TTC549 (cell line): ENCODE measurements around the gene PNPT1.

Experiments used
- FAIRE-seq: peaks from 2 replicates; lab custom pipeline; 2012; peaks lifted over from hg19 to GRCh38; lab: Jason Lieb, UNC

The PNPT1 gene

DNA sequence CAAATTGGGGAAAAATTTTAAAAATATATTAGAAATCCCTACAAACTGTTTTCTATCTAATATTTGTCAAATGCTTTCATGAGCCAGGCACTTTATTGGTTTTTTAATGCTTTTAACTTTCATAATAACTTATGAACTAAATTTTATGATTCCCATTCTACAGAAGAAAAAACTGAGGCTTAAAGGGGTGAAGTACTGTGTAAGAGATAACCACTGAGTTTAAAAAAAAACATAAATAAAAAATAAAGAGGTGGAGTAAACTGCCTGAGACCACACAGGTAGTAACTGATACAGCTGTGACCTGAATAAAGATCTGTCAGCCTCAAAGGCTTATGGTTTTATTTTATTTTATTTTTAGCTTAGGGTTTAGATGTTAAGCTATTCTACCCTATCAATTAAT lies 24.7 kb downstream of the PNPT1 start:
- no peak for FAIRE-seq

DNA sequence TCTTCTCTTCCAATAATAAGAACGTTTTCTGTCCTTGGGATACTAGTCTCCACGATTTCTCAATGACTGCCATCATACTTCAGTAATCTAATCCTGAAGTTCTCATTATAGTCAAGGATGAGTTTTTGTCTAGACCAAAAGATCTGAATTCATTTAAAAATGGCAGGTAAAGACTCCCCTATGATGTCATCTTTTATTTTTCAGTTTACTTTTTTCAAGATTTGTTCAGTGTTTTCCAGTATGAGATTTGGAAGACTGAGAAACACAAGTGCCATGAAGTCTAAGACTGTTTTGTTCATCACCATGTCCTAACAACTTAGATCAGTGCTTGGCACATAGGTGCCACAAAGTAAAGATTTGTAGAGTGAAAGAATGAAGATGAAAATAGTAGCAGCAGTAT lies 40.4 kb downstream of the PNPT1 start:
- FAIRE-seq = no peak

DNA sequence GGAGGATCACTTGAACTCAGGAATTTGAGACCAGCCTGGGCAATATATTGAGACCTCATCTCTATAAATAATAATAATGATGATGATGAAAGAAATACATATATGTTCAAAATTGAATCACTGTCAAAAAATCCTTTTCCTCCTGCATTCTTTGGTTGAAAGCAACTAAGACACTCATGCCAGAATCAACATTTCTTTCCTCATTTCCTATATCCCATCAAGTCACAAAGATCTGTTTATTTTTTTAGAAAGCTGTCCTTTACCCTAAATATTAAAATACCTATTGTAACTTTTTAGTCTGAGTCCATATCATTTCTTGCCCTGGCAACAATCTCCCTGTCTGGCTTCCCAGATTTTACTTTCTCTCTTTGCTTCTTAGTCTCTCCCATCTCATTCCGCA lies 44.4 kb downstream of the PNPT1 start:
- no peak for FAIRE-seq

DNA sequence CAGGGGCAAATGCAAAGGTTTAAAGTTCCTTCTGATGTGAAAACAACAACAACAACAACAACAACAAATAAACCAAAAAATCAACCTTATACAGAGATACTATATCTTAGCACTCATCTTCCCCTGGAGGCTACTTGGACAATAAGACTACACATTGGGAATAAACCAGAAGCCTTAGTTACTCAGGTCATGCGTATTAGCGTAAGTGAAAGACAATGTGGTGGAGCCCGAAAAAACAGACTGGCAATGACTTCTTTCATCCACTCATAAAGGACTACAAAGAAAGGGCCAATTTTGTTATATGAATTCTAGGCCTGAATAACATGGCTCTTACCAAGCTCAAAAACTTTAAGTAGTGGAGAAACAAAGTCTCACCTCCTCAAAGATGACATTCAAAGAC lies 56.8 kb downstream of the PNPT1 start:
- no peak for FAIRE-seq

DNA sequence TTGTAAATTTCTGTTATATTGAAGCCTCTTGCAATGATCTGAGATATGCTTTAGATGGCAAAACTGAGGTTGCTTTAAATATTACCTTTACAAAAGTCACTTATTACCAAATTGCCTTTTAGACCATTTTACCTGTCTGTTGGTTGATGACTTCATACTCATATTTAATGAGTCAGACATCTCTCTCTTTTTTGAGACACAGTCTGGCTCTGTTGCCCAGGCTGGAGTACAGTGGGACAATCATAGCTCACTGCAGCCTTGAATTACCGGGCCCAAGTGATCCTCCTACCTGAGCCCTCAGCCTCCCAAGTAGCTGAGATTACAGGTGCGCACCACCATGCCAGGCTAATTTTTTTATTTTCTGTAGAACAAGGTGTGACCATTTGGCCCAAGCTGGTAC lies 64.7 kb downstream of the PNPT1 start:
- FAIRE-seq = no peak

DNA sequence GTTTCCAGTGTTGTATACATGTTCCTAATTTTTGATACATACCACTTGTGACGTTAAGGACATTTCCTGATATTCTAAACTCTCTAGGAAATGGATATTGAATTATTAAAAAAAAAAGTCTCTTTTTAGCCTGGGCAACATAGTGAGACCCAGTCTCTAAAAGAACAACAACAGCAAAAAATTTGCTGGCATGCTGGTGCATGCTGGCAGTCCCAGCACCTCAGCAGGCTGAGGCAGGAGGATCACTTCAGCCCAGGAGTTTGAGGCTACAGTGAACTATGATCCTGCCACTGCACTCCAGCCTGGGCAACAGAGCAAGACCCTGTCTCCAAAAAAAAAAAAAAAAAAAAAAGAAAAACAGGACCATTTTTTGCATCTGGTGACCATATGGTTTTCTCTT lies 65.7 kb downstream of the PNPT1 start:
- FAIRE-seq = no peak

DNA sequence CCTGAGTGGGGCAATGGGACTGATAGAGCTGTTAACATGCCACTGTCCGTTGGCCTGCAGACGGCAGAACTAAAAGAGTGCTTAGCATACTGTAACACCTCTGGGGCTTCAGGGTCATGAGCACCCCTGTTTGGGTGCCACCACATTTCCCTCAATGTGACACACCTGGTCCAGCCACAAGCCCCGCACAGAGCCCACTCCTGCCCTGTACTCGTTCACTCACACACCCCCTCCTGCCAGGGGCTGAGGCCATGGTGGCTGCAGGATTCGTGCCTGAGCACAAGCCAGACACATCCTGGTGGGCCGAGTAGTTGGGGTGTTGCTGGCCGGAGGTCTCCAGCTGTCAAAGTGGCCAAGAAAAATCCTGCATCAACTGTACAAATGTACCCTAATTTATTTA lies 71.8 kb downstream of the PNPT1 start:
- no peak for FAIRE-seq

DNA sequence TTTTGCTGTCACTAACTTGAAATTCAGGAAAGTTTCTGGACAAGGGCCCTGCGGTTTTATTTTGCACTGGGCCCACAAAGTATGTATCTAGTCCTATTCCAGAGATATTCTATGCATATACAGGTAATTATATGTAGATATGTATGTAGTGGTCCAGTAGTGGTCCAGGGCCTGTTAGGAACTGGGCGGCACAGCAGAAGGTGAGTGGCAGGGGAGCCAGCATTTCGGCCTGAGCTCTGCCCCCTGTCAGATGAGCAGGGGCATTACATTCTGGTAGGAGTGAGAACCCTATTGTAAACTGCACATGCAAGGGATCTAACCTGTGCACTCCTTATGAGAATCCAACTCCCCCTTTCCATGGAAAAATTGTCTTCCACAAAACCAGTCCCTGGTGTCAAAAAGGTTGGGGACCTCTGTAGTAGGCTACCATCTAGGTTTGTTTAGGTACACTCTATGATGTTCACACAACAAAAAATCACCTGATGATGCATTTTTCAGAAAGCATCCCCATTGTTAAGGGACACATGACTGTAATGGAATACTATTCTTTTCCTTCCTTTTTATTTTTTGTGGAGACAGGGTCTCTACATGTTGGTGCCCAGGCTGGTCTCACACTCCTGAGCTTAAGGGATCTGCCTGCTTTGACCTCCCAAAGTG lies 73.4 kb downstream of the PNPT1 start:
- no peak for FAIRE-seq

DNA sequence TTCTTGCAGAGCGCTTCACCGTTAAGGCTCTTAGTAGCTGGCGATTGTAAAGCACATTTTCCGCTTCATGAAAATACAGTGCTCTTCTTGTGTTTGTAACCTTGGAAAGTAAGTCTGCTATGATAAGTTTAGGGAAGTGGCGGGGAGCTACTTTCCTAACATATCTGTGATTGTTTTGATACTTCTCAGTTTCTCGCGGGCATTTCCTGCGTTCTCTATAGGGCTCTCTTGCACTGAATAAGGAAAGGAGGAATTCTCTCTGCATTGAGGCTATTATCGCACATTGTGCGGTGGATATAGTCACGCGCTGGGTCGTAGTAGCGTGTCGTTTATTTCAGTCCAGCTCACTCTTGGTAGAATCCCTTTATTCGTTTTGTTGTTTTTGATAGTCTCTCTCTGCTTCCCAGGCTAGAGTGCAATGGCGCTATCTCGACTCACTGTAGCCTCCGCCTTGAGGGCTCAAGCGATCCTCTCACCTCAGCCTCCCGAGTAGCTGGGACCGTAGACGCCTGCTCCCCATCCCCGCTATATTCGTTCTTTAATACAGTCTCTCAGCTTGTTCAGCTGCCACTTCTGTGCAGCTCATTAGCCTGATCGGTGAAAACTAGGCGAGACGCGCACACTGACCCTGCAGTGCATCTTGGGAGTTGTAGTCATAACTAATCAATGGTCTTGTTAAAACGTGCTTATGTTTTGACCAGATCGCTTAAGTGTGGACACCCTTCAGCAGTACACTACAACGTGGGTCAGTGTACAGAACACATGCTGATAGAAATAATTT lies 75.2 kb downstream of the PNPT1 start:
- FAIRE-seq = no peak

DNA sequence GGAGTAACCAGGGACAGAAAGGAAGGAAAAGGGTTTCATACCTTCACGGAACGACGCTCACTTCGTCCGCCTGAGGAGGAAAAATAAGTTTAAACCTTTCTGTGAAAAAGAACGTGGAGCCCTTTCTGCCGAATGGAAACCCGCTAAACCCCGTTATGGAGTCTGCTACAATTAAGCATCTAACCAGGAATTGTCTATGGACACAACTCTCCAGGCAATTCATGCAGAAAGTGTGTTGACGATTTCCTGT lies 75.7 kb downstream of the PNPT1 start:
- FAIRE-seq = no peak

DNA sequence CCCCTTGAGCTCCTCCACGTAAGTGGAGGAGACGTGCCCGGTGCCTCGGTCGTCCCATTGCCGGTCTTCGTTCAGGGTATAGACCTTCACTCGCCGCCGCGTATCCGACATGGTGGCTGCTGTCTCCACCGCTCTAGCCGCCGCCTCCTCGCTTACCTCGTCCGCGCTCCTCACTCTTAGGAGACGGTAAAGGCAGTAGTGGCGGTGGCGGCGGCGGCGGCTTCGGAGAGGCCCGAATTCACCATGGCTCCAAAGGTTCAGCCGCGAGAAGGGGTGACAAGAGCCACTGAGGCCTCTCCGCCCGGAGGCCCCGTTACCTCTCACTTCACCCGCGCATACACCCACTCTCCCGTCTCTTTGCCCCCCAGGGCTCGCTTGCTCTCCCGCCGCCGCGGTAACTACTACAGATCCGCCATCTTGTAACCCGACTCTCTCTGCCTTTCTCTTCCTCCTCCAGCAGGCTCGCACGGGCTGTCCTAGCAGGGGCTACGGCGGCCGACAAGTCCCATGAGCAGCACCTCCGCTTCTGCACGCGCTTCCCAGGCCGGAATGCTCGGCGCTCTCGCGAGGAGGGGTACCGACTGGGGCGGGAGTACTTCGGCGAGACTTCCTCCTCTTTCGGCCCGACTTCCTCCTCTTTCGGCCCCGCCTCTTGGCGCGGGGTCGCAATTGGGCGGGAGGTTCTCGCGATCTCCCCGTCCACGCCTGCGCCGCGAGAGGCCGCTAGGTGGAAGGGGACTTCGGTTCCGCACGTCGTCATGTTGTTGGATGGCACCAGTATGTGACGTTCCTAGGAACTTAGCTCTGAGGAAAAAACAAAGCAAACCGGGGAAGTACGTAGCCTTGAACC lies 76.2 kb downstream of the PNPT1 start, which contains the start of gene PPP4R3B:
PPP4R3B (minus strand) TSS at position 448 of the 850 bp plus-strand sequence; CDS start at position 111, 337 bp downstream.
- peak; percentile 96 for FAIRE-seq

DNA sequence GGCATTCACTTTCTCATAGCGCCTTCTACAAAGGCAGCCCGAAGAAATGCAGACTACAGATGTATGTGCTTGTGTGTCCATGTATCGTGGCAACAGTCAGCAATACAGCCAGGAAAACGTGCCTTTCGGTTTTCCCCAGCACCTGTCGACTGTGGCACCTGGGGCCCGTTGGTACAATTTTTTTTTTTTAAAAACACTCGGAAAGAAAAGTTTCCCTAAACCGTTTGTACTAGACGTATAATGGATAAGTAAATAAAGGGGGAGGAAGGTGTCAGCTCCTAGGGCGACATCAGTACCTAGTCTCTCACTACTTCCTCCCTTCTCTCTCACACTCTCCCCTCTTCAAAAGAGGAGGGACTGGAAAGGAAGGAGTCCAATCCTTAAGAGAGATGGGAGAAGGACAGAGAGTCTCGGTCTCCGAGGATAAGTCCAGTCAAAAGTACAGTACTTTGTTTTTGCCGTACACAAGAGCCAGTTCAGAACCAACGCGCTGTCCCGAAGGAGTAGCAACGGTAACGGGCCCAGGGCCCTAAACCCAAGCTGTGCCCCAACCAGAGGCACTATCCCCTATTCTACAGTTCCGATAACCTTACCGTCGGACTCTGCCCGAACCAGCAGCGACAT lies 77.0 kb downstream of the PNPT1 start:
- no peak for FAIRE-seq

DNA sequence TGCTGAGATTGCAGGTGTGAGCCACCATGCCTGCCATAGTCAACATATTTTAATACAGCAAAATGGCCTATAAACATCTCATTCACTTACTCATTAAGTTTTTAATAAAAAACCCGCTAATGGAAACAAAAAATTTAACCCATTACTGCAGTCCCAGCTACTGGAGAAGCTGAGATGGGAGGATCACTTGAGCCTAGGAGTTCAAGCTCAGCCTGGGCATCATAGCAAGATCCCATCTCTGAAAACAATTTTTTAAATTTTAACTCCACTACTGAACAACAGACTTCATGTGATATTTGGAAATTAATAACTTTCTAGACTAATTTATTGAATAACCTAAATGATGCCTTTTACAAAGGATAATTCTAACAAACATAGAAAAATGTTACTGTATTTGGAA lies 81.6 kb downstream of the PNPT1 start:
- no peak for FAIRE-seq

DNA sequence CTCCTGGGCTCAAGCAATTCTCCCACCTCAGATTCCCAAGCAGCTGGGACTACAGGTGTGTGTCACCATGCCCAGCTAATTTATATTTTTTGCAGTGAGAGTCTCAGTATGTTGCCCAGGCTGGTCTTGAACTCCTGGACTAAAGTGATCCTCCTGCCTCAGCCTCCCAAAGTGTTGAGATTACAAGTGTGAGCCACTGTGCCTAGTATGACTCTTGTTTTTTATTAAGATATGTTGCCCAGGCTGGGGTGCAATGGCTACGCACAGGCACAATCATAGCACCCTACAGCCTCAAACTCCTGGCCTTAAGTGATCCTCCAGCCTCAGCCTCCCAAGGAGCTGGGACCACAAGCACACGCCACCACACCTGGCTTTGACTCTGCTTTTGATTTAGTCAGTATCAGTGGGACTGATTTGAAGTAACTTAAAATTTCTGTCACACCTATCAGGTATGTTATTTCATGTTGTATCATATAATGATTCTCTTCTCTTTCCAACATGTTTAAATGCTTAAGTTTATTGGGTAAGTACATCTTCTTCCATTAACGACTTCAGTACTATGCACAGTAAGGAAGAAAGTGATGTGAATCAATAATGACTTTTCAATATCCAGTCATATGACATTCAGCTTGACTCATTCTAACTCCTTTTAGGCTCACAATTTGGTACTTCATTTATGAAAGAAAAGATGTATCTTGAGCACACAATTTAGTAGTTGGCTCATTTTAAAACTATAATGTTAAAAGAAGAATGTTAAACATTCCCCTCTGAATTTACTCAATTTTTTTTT lies 82.5 kb downstream of the PNPT1 start:
- no peak for FAIRE-seq

DNA sequence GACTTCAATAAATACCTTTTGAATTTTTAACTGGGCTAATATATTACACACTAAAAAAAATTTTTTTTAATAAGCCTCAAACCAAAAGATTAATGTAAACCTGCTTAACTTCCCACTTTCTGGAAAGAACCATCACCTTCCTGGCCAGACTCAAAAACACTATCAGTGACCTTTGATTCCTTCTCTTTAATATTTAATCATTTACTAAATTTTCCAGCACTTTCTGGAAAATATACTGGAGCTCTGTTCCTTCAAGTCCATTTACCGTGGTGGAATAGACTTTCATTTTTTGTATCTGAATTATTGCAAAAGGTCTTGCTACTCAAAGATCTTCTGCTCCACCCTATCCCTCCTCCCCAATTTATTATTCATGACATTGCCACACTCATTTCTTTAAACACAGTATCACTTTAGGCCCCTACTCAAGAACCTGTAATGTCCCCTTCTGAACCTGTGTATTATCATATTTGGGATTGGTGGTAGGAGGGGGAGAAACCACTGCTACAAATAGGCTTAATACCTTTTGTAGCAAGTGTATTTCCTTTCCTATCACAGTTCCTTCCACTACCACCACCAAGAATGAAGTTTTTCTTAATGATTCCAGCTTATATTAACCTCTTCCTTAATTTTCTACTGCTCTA lies 83.6 kb downstream of the PNPT1 start:
- no peak for FAIRE-seq

DNA sequence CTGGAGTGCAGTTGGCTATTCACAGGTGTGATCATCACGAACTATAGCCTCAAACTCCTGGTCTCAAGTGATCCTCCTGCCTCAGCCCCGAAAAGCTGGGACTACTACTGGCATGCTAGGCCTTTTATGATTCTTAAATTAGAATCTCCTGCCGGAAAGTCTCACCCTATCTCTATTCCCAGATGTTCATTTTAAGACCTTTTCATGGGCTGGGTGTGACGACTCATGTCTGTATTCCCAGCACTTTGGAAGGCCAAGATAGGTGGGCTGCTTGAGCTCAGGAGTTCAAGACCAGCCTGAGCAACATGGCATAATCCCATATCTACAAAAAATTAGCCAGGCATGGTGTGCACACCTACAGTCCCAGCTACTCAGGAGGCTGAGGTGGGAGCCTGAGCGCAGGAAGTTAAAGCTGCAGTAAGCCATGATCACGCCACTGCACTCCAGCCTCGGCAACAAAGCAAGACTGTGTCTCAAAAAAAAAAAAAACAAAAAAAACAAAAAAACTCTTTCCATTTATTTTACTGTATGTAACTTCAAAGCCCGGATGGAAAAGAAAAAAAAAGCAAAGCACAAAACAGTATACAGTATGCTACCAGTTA lies 84.3 kb downstream of the PNPT1 start:
- no peak for FAIRE-seq

DNA sequence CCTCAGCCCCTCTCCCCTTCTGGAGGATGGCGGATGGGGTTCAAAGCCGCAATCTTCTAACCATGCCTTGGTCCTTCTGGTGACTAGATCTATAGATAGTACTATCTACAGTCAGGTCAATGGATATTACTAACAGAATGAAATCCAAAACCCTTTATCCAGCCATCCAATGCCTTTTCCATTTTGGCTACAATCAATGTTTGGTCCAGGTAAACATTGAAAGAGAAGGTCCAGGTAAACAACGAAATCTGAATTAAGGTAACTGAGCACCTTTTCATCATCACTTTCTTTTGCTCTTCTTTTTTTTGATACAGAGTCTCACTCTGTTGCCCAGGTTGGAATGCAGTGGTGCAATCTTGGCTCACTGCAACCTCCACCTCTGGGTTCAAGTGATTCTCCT lies 85.9 kb downstream of the PNPT1 start:
- no peak for FAIRE-seq

DNA sequence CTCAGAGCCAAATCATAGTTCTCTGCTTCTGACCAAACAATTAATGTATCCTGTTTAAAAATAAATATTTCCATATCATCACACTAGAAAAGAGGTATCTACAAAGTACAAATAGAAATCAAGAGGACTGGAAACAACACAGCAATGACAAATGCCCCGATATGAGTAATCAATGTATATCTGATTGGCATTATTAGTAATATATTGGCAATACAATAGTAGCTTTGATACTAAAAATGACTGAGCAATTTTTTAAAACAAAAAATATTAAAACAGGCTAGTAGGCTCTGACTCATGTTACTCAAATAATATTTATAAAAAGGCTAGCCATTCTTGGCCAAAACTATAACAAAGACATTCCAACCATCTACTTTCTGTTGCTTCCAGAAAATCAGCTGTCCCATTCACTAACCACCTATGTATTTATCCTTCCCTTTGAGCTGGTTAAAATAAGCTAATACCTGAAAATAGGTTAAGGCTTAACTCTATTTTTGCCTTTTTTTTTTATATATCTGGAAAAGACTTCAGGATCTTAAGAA lies 89.5 kb downstream of the PNPT1 start:
- no peak for FAIRE-seq

DNA sequence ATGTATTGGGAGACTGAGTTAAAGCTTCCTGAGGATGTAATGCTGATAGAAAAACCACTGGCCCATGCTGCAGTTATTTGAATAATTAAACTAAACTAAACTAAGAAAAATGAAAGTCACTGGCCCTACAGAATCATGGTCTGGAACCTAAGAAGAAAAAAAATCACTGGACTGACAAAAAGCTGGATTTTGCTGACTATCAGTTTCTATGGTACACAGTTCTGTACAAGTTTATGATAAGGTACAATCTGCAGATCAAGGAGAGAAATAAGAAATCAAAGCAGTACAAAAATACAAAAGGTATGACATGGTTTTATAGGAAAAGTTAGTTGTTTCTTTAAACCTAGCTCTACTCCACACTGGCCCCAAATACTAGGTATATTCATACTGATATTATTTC lies 91.8 kb downstream of the PNPT1 start:
- no peak for FAIRE-seq

DNA sequence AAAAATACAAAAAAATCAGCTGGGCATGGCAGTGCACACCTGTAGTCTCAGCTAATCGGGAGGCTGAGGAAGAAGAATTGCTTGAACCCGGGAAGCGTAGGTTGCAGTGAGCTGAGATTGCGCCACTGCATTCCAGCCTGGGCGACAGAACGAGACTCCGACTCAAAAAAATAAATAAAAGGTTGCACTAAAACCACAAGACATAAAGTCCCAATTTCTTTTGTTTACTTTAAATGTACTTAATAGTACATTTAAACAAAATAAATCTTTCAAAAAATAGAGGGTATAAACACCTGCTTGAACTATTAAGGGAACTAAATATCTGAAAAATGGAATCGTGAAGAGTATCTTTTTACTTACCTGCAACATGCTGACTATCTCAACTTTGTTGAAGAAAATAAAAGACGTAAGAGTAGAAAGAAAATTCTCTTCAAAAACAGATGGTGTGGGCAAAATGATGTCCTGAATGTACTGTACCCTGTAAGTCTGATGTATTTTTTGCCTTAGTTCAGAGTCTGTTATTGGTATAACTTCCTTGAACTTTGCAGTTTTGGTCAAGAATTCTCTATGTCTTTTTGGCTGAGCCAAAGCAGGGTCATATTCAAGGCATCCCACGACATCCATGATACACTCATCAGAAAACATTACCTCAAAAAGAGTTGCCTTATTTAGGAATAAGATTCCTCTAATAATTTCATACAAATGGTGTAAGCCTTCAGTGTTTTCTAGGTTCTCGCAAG lies 95.4 kb downstream of the PNPT1 start:
- no peak for FAIRE-seq
